H1 (cell line): ENCODE data around the gene DPP10. TPM values are rescaled to one million over a fixed set of nuclear protein-coding genes. Genes with fewer than 3 reads are reported as not detected.

Experiments used
- ATF3 ChIP-seq: IDR thresholded peaks from 2 replicates; pipeline ENCODE4 v1.6.1; 2011; ENCODE audit warnings: low read depth, mild to moderate bottlenecking, low read length; ENCODE audit not compliant: insufficient read depth
- polyA plus RNA-seq, 7 experiments: library from polyadenylated mRNA; depleted of rRNA in 3 of 7; stranded (reverse) in 5 of 7; unstranded in 2 of 7; fragments of >200 nt in 5 of 7; fragments of 200-250 nt in 2 of 7; gene quantifications; 1 replicate in 5 of 7; 2 replicates in 1 of 7; 4 replicates in 1 of 7; pipeline versions ENCODE4 v1.2.1 to v1.2.3, GENCODE V29; 2011 to 2013; ENCODE audit warnings: missing spikeins in 2 of 7, mixed read lengths in 2 of 7
- total RNA-seq: library from RNA; stranded (reverse); fragmentation: NEBNext Ultra II Directional; extraction: Animal tissue kit (Norgen Biotek cat#: 25700); gene quantifications from 2 replicates; pipeline ENCODE4 v1.2.1, GENCODE V29; 2021

Gene DPP10
- total and polyA plus RNA-seq, 2 of the 8 experiments (the other 6 are each of a cell fraction or from before 2014, with no cell fraction given), result 3.3 to 7.2 TPM

DNA sequence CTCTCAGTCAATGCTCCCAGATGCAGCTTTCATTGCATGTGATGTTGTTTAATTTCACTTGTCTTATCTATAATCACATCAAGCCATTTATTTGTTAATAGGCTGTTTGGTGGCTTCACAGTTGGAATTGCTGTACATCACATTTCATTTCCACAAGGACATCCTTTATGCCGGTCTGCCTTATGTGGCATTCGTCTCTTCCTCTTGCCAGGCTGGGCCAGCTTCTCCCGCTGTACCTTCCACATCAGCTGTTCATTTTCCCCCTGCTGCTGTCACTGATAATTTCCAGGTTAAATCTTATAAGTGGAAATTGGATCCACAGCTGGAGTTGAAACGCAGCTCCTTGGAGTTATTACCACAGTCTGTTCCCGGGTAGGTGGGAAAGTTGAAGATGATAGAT, 110.6 kb downstream of the DPP10 start (continued):
- no peak for TF ChIP-seq ATF3
